Vagina (tissue), 2 donors: ENCODE results near the gene SIRPA.

Source experiments
- POLR2A ChIP-seq, 2 donors: fragments of 450-650 bp; IDR thresholded peaks; one replicate each; pipeline ENCODE4 v1.6.1; 2017; ENCODE audit warnings: antibody characterized with exemption in 2 of 2, mild to moderate bottlenecking in 2 of 2, moderate library complexity in 2 of 2
- TF ChIP-seq, protein P1 (sequence below), 3 experiments: fragments of 450-650 bp in 2 of 3; fragments of 200-600 bp in 1 of 3; sonication (generic) in 1 of 3; IDR thresholded peaks; one replicate each; pipeline ENCODE4 v1.5.1; 2017 to 2019; ENCODE audit warnings: antibody characterized with exemption in 3 of 3, mild to moderate bottlenecking in 2 of 3, moderate library complexity in 2 of 3

DNA sequence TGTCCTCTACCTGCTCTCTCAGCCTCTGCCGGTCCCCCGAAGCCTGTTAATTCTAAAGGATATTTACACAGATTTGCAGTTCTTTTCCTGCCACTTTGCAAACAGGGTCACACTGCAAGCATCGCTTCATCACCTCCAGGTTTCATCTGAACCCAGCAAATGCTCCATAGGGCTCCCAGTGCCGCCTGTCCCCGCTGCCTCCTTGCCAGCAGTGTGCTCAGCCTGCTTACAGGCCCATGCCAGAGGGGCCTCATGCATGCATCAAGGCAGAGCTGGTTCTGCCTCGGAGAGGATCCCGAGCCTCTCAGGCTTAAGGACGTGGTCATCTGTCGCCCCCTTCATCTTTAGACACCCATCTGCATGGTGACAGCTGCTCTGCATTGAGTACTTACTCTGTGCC, 10.5 kb downstream of the SIRPA start:
- TF ChIP-seq POLR2A (IDR thresholded peaks at IDR 0.05): no peak
- TF ChIP-seq, protein P1, sequence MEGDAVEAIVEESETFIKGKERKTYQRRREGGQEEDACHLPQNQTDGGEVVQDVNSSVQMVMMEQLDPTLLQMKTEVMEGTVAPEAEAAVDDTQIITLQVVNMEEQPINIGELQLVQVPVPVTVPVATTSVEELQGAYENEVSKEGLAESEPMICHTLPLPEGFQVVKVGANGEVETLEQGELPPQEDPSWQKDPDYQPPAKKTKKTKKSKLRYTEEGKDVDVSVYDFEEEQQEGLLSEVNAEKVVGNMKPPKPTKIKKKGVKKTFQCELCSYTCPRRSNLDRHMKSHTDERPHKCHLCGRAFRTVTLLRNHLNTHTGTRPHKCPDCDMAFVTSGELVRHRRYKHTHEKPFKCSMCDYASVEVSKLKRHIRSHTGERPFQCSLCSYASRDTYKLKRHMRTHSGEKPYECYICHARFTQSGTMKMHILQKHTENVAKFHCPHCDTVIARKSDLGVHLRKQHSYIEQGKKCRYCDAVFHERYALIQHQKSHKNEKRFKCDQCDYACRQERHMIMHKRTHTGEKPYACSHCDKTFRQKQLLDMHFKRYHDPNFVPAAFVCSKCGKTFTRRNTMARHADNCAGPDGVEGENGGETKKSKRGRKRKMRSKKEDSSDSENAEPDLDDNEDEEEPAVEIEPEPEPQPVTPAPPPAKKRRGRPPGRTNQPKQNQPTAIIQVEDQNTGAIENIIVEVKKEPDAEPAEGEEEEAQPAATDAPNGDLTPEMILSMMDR (IDR thresholded peaks at IDR 0.05): no peak
